Measurements from ENCODE around the gene CADM1. TPM values are rescaled to one million over a fixed set of nuclear protein-coding genes. Genes with fewer than 3 reads are reported as not detected.

The CADM1 gene
- total RNA-seq, 1 donor from 2014 or later = 150 TPM

DNA sequence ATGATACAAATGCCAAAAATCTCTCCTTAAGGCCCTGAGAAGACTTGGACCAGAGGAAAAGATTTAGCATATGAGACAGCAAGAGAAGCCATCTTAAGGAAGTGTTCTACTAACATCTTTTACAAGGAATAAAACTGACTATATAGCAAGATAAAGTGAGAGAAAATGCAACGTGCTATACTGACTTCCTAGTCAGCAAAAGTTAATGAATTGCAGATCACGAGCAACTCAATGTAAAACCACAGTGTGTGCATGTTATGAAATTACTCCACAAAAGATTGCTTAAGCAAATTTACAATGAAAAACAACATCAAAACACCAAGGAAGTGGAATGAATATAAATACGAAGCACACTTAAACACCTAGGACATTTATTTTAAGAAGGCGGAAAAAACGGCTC, 187.5 kb downstream of the CADM1 start:
- Mint-ChIP-seq H3K36me3 (peaks cover 3% of the 10 kb centered on the region), H3K27me3 (no peaks in the 10 kb centered on the region), H3K4me1 (ENCODE audit: unreplicated experiment) (peaks cover 66% of the 10 kb centered on the region), H3K4me3 (no peak overlapping the region), H3K9me3 (no peaks in the 10 kb centered on the region), H3K27ac (no peak overlapping the region)
- no peak for DNase-seq (ENCODE audit: extremely low spot score, unreplicated experiment)
- TF ChIP-seq, protein P1, sequence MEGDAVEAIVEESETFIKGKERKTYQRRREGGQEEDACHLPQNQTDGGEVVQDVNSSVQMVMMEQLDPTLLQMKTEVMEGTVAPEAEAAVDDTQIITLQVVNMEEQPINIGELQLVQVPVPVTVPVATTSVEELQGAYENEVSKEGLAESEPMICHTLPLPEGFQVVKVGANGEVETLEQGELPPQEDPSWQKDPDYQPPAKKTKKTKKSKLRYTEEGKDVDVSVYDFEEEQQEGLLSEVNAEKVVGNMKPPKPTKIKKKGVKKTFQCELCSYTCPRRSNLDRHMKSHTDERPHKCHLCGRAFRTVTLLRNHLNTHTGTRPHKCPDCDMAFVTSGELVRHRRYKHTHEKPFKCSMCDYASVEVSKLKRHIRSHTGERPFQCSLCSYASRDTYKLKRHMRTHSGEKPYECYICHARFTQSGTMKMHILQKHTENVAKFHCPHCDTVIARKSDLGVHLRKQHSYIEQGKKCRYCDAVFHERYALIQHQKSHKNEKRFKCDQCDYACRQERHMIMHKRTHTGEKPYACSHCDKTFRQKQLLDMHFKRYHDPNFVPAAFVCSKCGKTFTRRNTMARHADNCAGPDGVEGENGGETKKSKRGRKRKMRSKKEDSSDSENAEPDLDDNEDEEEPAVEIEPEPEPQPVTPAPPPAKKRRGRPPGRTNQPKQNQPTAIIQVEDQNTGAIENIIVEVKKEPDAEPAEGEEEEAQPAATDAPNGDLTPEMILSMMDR (conservative IDR thresholded peaks at IDR 0.05) = no peak

DNA sequence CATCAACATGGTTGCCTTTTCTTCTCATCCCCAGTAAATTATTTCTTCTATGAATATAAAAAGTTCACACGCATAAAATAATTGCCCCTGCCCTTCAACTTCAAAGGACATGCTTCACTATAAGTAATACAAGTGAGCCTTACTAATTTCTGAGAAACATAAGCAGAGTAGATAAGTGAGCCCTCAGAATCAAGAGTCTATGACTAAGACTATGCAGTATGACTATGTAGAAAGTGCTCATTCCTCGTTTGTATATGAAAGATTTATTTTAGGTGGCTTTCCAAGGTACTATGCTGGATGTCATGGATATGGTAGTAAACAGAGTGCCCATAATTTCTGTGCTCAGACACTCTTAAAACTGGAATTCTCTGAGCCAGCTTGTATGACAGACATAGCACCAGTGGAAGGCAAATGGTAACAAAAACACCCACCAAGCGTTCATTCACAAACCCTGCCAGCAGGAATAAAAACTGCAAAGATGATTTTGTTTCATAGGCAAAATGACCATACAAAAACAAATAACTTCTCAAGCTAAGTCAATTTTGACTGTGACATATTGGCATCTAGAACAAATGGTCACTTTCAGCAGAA, 189.8 kb downstream of the CADM1 start:
- Mint-ChIP-seq H3K27ac (no peak overlapping the region), H3K4me1 (ENCODE audit: unreplicated experiment) (peaks cover 81% of the 10 kb centered on the region), H3K9me3 (peaks cover 4% of the 10 kb centered on the region), H3K36me3 (peaks cover 6% of the 10 kb centered on the region), H3K4me3 (no peak overlapping the region), H3K27me3 (no peaks in the 10 kb centered on the region)
- TF ChIP-seq, protein P1 (conservative IDR thresholded peaks at IDR 0.05) = no peak
- no peak for DNase-seq (ENCODE audit: extremely low spot score, unreplicated experiment)

DNA sequence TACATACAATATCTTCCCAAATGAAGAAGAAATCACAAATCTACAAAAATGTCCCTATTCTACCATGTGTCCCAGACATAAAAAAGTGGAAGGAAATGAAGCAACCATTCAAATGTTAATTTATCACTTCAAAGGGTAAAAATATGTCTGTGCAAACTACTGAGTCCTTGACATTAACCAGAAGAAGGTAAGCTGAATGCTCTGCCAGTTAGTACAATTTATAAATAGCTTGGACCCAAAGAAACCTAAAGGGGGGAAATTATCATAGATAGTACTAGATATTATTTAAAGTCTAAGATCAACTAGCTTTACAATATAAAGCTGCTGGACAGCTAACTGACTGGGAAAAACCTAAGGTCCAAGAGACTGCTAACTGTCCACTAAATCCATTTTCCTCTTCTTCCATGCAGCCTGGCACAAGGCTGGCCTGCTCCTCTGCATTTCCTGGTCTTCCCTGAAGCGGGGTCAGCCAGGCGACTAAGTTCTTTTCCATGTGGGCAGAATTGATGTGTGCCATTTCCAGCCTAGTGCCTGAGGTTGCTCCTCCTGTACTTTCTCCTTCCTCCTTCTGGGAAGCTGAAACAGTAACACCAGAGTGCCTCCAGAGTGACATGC, 190.9 kb downstream of the CADM1 start:
- TF ChIP-seq, protein P1 (conservative IDR thresholded peaks at IDR 0.05) = no peak
- no peak overlapping the region for H3K27ac Mint-ChIP-seq

DNA sequence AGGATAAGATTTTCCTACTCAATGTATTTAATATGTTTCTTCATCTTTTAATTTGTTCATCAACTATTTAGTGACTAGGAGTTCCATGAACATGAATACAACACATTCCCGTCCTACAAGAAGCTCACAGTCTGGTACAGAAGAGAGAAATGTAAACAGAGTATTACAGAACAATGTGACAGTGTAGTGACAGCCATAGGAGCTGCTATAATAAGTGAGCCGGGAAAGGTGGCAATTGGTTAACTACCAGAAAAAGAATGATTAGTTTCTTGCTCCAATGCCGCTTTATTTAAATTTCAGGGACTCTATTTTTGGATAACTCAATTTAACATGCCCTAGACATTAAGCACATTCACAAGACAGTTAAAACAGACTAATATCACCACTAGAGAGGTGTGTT, 192.3 kb downstream of the CADM1 start:
- H3K4me1 Mint-ChIP-seq (ENCODE audit: unreplicated experiment) = peaks cover 61% of the 10 kb centered on the region
- peaks cover 4% of the 10 kb centered on the region for H3K9me3 Mint-ChIP-seq
- H3K36me3 Mint-ChIP-seq = peaks cover 6% of the 10 kb centered on the region
- TF ChIP-seq, protein P1 (conservative IDR thresholded peaks at IDR 0.05) = no peak
- no peak overlapping the region for H3K27ac Mint-ChIP-seq
- H3K4me3 Mint-ChIP-seq = no peak overlapping the region
- H3K27me3 Mint-ChIP-seq = no peaks in the 10 kb centered on the region
- no peak for DNase-seq (ENCODE audit: extremely low spot score, unreplicated experiment)

More for the DNA sequence above, 190.9 kb downstream of the CADM1 start:
- peaks cover 6% of the 10 kb centered on the region for H3K36me3 Mint-ChIP-seq
- H3K4me3 Mint-ChIP-seq = no peak overlapping the region
- no peak for DNase-seq (ENCODE audit: extremely low spot score, unreplicated experiment)
- peaks cover 4% of the 10 kb centered on the region for H3K9me3 Mint-ChIP-seq
- peaks cover 74% of the 10 kb centered on the region for H3K4me1 Mint-ChIP-seq (ENCODE audit: unreplicated experiment)
- H3K27me3 Mint-ChIP-seq = no peaks in the 10 kb centered on the region

DNA sequence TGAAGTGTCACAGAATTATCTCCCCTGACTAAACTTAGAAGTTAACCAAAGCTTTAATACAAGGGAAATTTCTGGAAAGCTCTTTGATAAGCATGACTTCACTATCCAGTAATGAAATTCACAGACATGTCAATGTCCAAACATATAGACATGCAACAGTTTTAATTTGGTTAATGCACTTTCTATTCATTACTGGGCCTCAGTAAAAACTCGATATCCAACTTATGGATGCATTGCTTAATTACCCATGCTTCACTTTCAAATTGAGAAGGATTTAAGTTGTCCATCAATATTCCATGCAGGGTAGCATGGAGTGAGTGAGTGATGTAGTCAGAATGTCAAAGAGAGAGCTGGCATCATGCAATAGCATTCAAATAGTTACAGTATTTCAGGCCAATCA, 197.5 kb downstream of the CADM1 start:
- Mint-ChIP-seq H3K27me3 (peaks cover 3% of the 10 kb centered on the region), H3K4me1 (ENCODE audit: unreplicated experiment) (peaks cover 50% of the 10 kb centered on the region)
- TF ChIP-seq, protein P1 (conservative IDR thresholded peaks at IDR 0.05) = no peak

More for the DNA sequence above, 197.5 kb downstream of the CADM1 start:
- no peak overlapping the region for H3K4me3 Mint-ChIP-seq
- H3K9me3 Mint-ChIP-seq = peaks cover 4% of the 10 kb centered on the region
- H3K27ac Mint-ChIP-seq = no peak overlapping the region
- no peak for DNase-seq (ENCODE audit: extremely low spot score, unreplicated experiment)
- H3K36me3 Mint-ChIP-seq = peaks cover 11% of the 10 kb centered on the region
